ENCODE measurements around the gene MYOT. TPM values are rescaled to one million over a fixed set of nuclear protein-coding genes. Genes with fewer than 3 reads are reported as not detected.

MYOT gene
- total and polyA plus RNA-seq, 2 experiments from 2014 or later = not detected

- Histone ChIP-seq H3K27ac (no peak overlapping the region), H3K9me3 (ENCODE audit: low read depth) (no peaks in the 10 kb centered on the region)
- TF ChIP-seq CTCF (IDR thresholded peaks at IDR 0.05; ENCODE audit: low read depth, low read length) = no peak
These were observed 895 bp upstream of the MYOT start for GRCh38 chr5:137866541-137867388.

GRCh38 chr5:137870647-137871339, 3.1 kb downstream of the MYOT start:
- Histone ChIP-seq H3K36me3 (no peaks in the 10 kb centered on the region), H3K4me1 (ENCODE audit: low read depth) (no peaks in the 10 kb centered on the region), H3K9me3 (ENCODE audit: low read depth) (no peaks in the 10 kb centered on the region), H3K4me3 (no peak overlapping the region), H3K27ac (no peak overlapping the region), H3K27me3 (no peaks in the 10 kb centered on the region)
- no peak for DNase-seq (ENCODE audit: low read depth in 1 of 2, low spot score in 1 of 2)
- TF ChIP-seq CTCF (IDR thresholded peaks at IDR 0.05; ENCODE audit: low read depth, low read length) = no peak

More at GRCh38 chr5:137866541-137867388, 895 bp upstream of the MYOT start:
- Histone ChIP-seq H3K27me3 (no peaks in the 10 kb centered on the region), H3K4me1 (ENCODE audit: low read depth) (no peaks in the 10 kb centered on the region), H3K36me3 (no peaks in the 10 kb centered on the region), H3K4me3 (no peak overlapping the region)
- no peak for DNase-seq (ENCODE audit: low read depth in 1 of 2, low spot score in 1 of 2)

- no peaks in the 10 kb centered on the region for H3K9me3 ChIP-seq (ENCODE audit: low read depth)
- no peaks in the 10 kb centered on the region for H3K27me3 ChIP-seq
- DNase-seq (ENCODE audit: low read depth in 1 of 2, low spot score in 1 of 2) = no peak
- no peak for TF ChIP-seq CTCF (IDR thresholded peaks at IDR 0.05; ENCODE audit: low read depth, low read length)
- H3K4me3 ChIP-seq = no peak overlapping the region
- no peak overlapping the region for H3K27ac ChIP-seq
- no peaks in the 10 kb centered on the region for H3K36me3 ChIP-seq
- no peaks in the 10 kb centered on the region for H3K4me1 ChIP-seq (ENCODE audit: low read depth)
These were observed 3.9 kb downstream of the MYOT start for GRCh38 chr5:137871571-137871970.

- H3K27me3 ChIP-seq = no peaks in the 10 kb centered on the region
- DNase-seq (ENCODE audit: low read depth in 1 of 2, low spot score in 1 of 2) = no peak
- H3K4me3 ChIP-seq = no peak overlapping the region
- H3K27ac ChIP-seq = no peak overlapping the region
- no peaks in the 10 kb centered on the region for H3K36me3 ChIP-seq
- H3K9me3 ChIP-seq (ENCODE audit: low read depth) = no peaks in the 10 kb centered on the region
- TF ChIP-seq CTCF (IDR thresholded peaks at IDR 0.05; ENCODE audit: low read depth, low read length) = no peak
- no peaks in the 10 kb centered on the region for H3K4me1 ChIP-seq (ENCODE audit: low read depth)
These were observed 4.8 kb downstream of the MYOT start for GRCh38 chr5:137872466-137872865.

- DNase-seq (ENCODE audit: low read depth in 1 of 2, low spot score in 1 of 2) = no peak
- Histone ChIP-seq H3K36me3 (no peaks in the 10 kb centered on the region), H3K9me3 (ENCODE audit: low read depth) (no peaks in the 10 kb centered on the region), H3K4me3 (no peak overlapping the region), H3K27ac (no peak overlapping the region), H3K27me3 (no peaks in the 10 kb centered on the region), H3K4me1 (ENCODE audit: low read depth) (no peaks in the 10 kb centered on the region)
- no peak for TF ChIP-seq CTCF (IDR thresholded peaks at IDR 0.05; ENCODE audit: low read depth, low read length)
These were observed 8.4 kb downstream of the MYOT start for GRCh38 chr5:137876101-137876500.
